ENCODE data around the gene BCR.

The BCR gene

DNA sequence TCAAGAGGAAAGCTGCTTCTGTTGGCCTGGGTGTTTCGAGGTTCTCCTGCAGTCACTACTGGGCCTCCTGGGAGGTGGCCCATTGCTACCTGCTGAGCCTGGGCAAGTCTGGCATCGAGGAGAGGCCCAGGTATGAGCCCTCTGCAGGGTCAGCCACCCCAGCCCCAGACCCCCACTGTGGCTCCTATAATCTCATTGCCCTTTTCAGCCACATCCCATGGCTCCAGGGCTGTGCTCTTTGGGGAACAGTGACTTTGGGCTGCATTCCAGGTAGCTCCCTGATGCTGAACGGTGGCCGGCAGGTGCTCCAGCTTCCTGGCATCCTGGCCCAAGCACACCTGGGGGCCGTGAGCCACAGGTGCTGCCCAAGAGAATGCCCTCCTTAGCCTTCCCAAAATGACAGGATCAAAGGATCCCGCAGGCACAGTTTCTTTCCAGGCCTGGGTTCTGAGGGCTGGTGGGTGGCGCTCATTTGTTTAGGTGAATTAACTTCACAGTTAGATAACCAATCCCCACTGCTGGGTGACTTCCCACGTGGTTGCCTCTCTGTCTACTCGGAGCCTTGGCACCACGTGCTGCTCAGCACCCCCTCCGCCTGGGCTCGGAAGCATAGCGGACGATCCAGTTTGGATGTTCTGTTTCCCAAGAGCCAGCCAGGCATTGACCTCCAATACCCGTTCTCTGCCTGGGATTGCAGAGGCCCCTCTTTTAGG is 97.4 kb downstream of the BCR start:
- no peak for DNase-seq

DNA sequence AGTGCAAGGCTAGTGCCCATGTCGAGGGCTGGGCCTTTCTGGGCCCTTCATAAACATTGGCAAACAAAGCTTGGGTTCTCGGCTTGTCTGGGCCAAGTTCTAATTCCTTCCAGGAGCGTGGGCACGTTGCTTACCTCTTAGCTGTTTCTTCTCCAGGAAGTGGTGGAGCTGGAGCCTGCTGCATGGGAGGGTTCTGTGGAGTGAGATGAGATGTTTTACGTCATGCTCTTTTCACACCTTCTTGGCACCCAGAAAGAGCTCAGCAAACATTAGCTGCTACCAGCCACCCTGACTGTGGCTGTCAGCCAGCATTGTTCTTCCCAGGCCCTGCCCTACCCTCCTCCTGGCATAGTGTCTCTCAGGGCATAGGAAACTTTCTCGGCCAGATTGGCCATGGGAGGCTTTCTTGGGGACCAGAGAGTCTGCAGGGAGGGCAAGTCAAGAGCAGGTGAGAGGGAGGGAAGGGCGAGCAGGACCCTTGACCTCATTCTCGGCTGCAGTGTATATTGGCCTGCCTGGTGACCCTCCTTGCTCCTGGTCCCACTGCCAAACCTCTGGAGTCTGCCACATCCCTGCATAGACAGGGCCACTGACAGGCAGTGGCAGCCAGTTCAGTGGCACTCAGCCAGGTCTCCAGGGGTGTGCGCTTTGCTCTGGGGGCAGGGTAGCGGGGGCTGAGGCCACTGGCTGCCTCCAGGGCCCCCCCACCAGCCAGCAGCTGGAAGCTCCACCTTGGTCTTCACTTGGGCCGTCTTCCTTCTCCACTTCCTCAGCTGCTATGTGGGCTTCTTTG is 98.8 kb downstream of the BCR start:
- DNase-seq: no peak

DNA sequence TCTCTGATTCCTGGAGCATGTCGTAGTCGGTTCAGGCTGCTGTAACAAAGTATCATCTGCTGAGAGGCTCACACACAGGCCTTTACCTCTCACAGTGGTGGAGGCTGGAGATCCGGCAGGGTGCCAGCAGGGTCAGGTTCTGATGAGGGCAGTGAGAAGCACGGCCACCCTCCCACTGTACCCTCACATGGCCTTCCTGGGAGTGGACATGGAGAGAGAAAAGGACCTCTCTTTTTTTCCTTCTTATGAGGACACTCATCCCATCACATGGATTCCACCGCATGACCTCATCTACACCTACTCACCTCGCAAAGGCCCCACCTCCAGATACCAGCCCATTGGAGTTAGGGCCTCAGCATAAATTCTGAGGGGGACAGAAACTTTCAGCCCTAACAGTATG is 99.5 kb downstream of the BCR start:
- no peak for DNase-seq

GRCh38 chr22:23280356-23281052 is 100.2 kb downstream of the BCR start:
- no peak for DNase-seq

DNA sequence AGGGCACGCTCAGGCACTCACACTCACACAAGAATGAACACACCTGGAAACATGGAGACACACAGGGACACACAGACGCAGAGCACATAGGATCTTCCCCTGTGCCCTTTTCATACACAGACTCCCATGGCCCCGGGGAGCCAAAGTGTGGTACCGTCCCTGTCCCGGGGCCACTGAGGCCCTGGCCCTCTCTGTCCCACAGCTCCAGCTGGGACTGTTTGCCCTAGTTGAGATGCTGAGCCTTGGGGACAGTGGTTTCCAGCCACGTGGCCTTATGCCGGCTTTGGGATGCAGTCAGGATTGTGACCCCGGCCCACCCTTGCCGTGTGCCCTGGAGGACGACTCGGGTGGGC is 100.7 kb downstream of the BCR start:
- no peak for DNase-seq

GRCh38 chr22:23281406-23282088 is 101.2 kb downstream of the BCR start:
- DNase-seq: peak; percentile 92

DNA sequence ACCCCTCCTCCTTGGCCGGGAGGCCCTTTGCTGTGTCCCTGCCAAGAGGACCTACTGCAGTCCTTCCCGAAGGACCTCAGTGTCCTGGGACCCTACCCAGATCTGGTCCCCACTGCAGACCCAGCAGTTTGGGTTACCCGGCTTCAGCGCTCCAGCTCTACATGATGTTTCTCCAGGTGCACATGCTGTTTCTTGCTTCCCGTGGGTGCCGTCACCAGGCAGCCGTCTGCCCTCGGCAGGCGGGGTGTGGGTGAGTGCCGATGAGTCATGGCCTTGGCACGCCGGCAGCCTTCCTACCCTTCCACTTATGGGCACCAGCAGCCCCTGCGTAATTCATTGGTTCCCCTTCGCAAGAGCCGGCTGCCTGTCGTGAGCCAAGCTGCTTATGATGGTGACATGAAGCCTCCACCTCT is 101.8 kb downstream of the BCR start:
- no peak for DNase-seq

GRCh38 chr22:23282516-23282915 is 102.2 kb downstream of the BCR start:
- DNase-seq: no peak

GRCh38 chr22:23282986-23283385 is 102.7 kb downstream of the BCR start:
- DNase-seq: no peak

DNA sequence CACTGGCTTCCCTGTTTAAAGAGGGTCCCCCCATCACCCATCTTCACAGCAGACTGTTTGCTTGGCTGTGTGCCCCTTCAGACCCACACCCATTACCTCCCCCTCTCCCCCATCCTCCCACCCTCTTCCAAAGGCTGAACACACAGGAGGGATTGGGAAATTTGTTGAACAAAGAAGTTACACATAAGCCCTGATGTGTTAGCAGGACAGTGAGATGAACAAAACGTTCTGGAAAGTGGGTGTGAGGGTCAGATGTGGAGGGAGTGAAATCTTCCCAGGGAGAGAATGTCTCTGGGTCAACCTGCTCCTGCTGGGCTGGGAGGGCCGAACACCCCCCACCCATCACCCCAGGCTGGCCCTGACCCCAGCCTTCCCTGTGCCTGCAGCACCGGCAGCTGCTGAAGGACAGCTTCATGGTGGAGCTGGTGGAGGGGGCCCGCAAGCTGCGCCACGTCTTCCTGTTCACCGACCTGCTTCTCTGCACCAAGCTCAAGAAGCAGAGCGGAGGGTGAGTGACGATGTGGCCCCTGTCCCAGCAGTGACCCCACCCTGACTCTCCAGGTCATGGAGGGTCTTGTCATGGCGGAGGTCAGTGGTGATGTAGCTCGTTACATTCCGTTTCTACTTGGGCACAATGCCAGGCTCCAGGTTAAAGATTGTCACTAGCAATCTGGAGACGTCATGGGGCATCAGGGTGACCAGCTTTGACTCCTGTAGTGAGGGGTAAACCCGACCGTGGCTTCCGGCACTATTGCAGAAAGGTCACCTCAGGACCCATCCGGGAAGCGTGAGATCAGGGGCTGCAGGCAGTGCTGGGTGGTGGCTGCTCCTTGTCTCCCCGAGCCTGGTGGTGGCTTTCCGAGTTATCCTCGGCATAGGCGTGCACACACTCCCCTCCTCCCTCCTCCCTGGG is 103.5 kb downstream of the BCR start:
- DNase-seq: no peak

DNA sequence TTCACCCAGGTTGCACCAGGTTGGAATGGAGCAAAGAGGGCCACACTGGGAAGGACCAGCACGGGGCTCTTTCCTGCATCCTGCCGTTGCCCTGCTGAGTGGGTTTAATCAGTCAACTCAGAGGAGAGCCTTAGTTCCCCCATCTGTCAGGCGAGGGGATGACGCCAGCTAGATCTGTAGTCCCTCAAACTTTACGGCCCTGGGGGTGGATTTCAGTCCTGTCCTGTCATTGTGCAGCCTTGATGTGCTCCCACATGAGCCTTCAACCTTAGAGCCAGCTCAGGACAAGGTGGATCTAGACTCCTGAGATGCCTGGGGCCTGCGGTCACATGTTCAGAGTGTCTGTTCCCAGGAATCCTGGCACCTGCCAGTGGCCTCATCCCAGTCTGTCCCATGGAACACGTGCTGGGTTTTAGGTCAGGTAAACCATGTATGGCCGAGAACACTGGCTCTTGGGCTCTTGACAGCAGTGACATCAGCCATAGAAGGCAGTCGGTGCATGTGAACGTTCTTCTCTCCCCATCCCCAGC is 104.3 kb downstream of the BCR start:
- no peak for DNase-seq

GRCh38 chr22:23285236-23285635 is 104.9 kb downstream of the BCR start:
- DNase-seq: no peak

DNA sequence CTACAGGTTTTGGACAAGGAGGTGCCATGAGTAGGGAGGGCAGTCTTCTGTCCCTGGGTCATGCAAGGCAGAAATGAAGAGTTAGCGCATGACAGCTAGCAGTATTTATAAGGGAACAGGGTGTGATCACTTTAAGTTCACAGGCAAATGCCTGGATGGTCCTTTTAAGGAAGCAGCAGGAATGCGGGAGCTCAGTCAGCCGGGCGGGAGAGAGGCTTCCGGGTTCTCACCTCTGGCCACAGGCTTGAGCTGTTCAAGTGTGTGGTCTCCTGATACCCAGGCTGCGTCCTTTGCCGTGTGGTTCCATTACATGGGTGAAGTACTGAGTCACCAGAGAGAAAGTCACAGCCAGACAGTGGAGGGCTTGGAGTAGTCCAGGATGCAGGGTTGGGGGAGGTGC is 105.4 kb downstream of the BCR start:
- no peak for DNase-seq

DNA sequence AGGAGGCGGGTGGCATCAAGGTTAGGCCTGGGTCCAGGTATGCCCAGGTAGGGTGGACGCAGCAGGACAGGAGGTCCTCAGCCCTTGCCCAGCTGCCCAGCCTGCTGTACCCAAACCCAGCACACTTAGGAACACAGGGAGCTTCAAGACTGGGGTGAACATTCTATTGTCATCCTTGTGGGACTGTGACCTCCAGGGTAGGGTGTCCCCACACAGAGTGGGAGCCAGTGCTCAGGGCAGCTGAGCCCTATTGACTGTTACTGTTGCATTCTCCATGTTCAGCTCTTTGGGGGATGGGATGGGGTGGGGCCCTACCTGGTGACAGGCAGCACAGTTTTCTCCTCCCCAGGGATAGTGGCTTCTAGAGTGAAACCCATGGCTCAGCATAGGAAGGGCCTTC is 106.0 kb downstream of the BCR start:
- DNase-seq: no peak

DNA sequence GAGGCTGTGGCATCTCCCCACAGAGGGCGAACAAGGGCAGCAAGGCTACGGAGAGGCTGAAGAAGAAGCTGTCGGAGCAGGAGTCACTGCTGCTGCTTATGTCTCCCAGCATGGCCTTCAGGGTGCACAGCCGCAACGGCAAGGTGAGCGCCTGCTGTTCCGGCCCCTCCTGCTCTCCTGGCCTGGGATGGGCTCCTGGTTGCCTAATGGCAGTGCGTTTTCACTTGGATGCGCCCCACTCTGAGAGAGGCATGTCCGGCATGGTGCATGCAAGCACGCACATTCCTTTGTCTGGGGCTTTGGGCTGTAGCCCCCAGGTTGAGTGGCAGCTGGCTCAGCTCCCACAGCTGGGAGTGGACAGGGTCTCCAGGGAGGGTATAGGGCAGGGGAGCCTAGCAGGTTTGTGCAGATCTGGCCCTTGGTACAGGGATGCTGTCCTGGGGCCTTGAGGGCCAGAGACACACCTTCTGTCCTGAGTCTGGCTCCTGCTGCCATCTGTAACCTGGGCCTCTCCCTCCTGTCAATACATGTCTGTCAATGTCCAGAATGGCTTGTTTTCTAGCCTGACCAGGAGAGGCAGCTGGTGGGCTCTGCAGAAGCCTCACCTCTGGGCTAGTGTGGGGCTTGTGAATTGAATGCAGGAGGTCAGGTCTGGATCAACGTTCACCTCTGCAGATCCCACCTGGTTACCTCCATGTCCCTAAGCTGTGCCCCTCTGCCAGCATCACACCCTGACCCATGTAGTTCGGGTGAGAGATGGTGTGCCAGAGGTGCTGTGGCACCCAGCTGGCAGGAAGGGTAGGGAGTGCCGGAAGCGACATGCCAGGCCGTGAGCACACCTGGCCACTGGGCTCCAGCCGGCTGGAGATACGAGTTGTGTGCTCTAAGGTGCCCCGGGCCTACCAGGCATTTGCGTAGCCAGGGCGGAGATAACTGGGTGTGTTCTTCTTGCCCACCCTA is 107.1 kb downstream of the BCR start:
- no peak for DNase-seq

- no peak for DNase-seq
Measured at GRCh38 chr22:23288301-23289129, 108.2 kb downstream of the BCR start.

GRCh38 chr22:23289130-23289503 is 108.8 kb downstream of the BCR start:
- no peak for DNase-seq

- DNase-seq: peak; percentile 81
Measured at GRCh38 chr22:23289851-23290724, 109.8 kb downstream of the BCR start.

Data from stimulated activated CD8-positive, alpha-beta memory T cell treated with anti-CD3 and anti-CD28 coated beads, Interleukin-4, amount 100 ng/mL, for 48 hours (primary cell).